DND-41 (cell line): ENCODE data around the gene A3GALT2.

Experiments used
- ATAC-seq: fragments of 200-7000 bp; cut with Tn5 transposase; 3 replicates; pipeline ENCODE4 v1.9.1; 2021; ENCODE audit warnings: low read depth; ENCODE audit not compliant: insufficient read depth
- DNase-seq: peaks from one replicate; pipeline ENCODE4 v3.0.0-alpha.2; 2020
- H2AFZ ChIP-seq: 2 replicates; pipeline ENCODE4 v1.6.0; 2012; ENCODE audit warnings: low read depth, low read length
- H3K27ac ChIP-seq: 2 replicates; pipeline ENCODE4 v1.5.1; 2012; ENCODE audit warnings: low read length, inconsistent platforms
- H3K27me3 ChIP-seq: fragments of 200-600 bp; sonication (generic); 2 replicates; pipeline ENCODE4 v1.6.0; 2012; ENCODE audit warnings: low read length, mild to moderate bottlenecking, inconsistent platforms; ENCODE audit not compliant: insufficient read depth, poor library complexity
- H3K36me3 ChIP-seq: 2 replicates; pipeline ENCODE4 v1.5.1; 2012; ENCODE audit warnings: low read length, inconsistent platforms; ENCODE audit not compliant: insufficient read depth
- H3K4me1 ChIP-seq: 2 replicates; pipeline ENCODE4 v1.5.1; 2012; ENCODE audit warnings: mild to moderate bottlenecking, low read length; ENCODE audit not compliant: insufficient read depth
- H3K4me2 ChIP-seq: 2 replicates; pipeline ENCODE4 v1.6.0; 2012; ENCODE audit warnings: mild to moderate bottlenecking, moderate library complexity, low read length, inconsistent platforms; ENCODE audit not compliant: insufficient read depth
- H3K4me3 ChIP-seq, 2 experiments: fragments of 200-600 bp in 1 of 2; shearing (Covaris generic) in 1 of 2; 2 replicates each; pipeline ENCODE4 v1.5.1; 2012 to 2016; ENCODE audit warnings: inconsistent platforms in 2 of 2, low read length in 2 of 2, mild to moderate bottlenecking in 2 of 2, low read depth in 1 of 2, moderate library complexity in 1 of 2
- H3K79me2 ChIP-seq: 2 replicates; pipeline ENCODE4 v1.6.0; 2012; ENCODE audit warnings: low read length, inconsistent platforms; ENCODE audit not compliant: insufficient read depth
- H3K9ac ChIP-seq: 2 replicates; pipeline ENCODE4 v1.6.0; 2012; ENCODE audit warnings: low read depth, mild to moderate bottlenecking, inconsistent platforms, low read length, moderate library complexity
- H3K9me3 ChIP-seq: 2 replicates; pipeline ENCODE4 v1.5.1; 2012; ENCODE audit warnings: low read length, moderate library complexity, mild to moderate bottlenecking, inconsistent platforms; ENCODE audit not compliant: insufficient read depth, severe bottlenecking
- H4K20me1 ChIP-seq: 2 replicates; pipeline ENCODE4 v1.6.0; 2012; ENCODE audit warnings: low read length; ENCODE audit not compliant: insufficient read depth
- CTCF ChIP-seq: IDR thresholded peaks from 2 replicates; pipeline ENCODE4 v1.5.1; 2012; ENCODE audit warnings: borderline replicate concordance, low read length, moderate library complexity, mild to moderate bottlenecking; ENCODE audit not compliant: poor library complexity, severe bottlenecking; ENCODE audit errors: extremely low read depth
- EZH2 ChIP-seq: IDR thresholded peaks from 3 replicates; pipeline ENCODE4 v1.6.1; 2012; ENCODE audit warnings: borderline replicate concordance, low read depth, mild to moderate bottlenecking, moderate library complexity, low read length, inconsistent platforms; ENCODE audit not compliant: severe bottlenecking

The A3GALT2 gene

GRCh38 chr1:33268457-33268856, 52.4 kb downstream of the A3GALT2 start:
- Histone ChIP-seq H2AFZ (no peak overlapping the region), H3K27ac (no peak overlapping the region), H4K20me1 (peaks cover 78% of the 10 kb centered on the region), H3K4me2 (no peak overlapping the region), H3K27me3 (no peaks in the 10 kb centered on the region), H3K9me3 (no peaks in the 10 kb centered on the region), H3K4me1 (no peaks in the 10 kb centered on the region), H3K36me3 (peaks cover 56% of the 10 kb centered on the region), H3K4me3 (no peak overlapping the region), H3K9ac (no peak overlapping the region), H3K79me2 (peaks cover 90% of the 10 kb centered on the region)
- TF ChIP-seq CTCF (no peak), EZH2 (no peak)
- ATAC-seq (no peak), DNase-seq (no peak)

DNA sequence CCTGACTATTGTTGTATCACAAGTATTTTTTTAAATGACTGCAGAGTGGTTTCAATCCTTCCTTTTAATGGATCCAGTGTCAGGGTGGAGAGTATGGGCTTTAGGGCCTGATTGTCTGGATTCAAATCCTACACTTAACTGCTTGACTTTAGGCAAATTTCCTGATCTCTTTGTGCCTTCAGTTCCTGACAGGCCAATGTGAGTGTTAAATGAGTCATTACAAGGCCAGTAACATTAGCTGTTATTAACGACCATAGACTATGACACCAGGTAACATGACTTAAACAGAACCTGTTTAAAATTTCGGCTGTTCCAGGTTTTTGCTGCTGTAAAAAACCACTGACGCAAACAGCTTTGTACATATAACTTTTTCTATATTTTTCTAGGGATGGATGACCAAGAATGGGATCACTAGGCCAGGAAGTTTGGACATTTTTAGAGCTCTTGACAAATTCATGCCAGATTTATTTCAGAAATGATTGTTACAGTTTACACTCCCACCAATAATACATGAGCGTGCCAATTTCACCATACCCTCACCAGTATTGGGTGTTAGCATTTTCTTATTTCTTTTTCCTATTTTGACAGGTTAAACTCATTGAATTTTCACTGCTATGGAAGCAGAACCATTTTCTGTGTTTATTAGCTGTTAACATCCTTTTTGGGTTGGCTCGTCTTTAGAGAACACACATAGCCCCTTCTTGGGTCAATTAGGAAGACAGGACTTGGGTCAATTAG, 53.3 kb downstream of the A3GALT2 start:
- H3K9ac ChIP-seq, result no peak overlapping the region
- H4K20me1 ChIP-seq, result peaks cover 76% of the 10 kb centered on the region
- no peak overlapping the region for H3K27ac ChIP-seq
- peaks cover 91% of the 10 kb centered on the region for H3K79me2 ChIP-seq
- H3K36me3 ChIP-seq, result peaks cover 53% of the 10 kb centered on the region
- no peak overlapping the region for H2AFZ ChIP-seq
- ATAC-seq (no peak), DNase-seq (no peak)
- H3K4me3 ChIP-seq, result no peak overlapping the region
- TF ChIP-seq CTCF (no peak), EZH2 (no peak)
- H3K4me1 ChIP-seq, result no peaks in the 10 kb centered on the region
- no peaks in the 10 kb centered on the region for H3K9me3 ChIP-seq
- no peak overlapping the region for H3K4me2 ChIP-seq
- no peaks in the 10 kb centered on the region for H3K27me3 ChIP-seq

- Histone ChIP-seq H3K4me3 (no peak overlapping the region), H3K36me3 (peaks cover 50% of the 10 kb centered on the region), H3K9ac (no peak overlapping the region), H4K20me1 (peaks cover 75% of the 10 kb centered on the region), H3K4me2 (no peak overlapping the region), H3K79me2 (peaks cover 89% of the 10 kb centered on the region), H3K27ac (no peak overlapping the region), H2AFZ (no peak overlapping the region), H3K9me3 (no peaks in the 10 kb centered on the region), H3K27me3 (no peaks in the 10 kb centered on the region), H3K4me1 (no peaks in the 10 kb centered on the region)
- ATAC-seq (no peak), DNase-seq (no peak)
- no peak for TF ChIP-seq CTCF
- TF ChIP-seq EZH2, result no peak
Observed at GRCh38 chr1:33266766-33267165, 54.1 kb downstream of the A3GALT2 start.
